ENCODE data around the gene CDA.

- no peak for TF ChIP-seq CTCF (IDR thresholded peaks at IDR 0.05; ENCODE audit: low read depth, low read length)
- TF ChIP-seq POLR2A (IDR thresholded peaks at IDR 0.05; ENCODE audit: extremely low read depth, insufficient read length): no peak
These were observed 35.8 kb downstream of the CDA start for GRCh38 chr1:20624709-20625108.

All from NB4 (cell line).